Spleen (tissue), 11 donors: ENCODE results near the gene MRPS34. TPM values are rescaled to one million over a fixed set of nuclear protein-coding genes. Genes with fewer than 3 reads are reported as not detected.

Source experiments
- DNase-seq: peaks from one replicate; pipeline ENCODE4 v3.0.0-alpha.2; 2020
- H3K27ac ChIP-seq, 8 donors: fragments of 200-600 bp; sonication (generic) in 7 of 8; 1 replicate in 4 of 8; 2 replicates in 4 of 8; pipeline versions ENCODE4 v1.5.0 to v1.8.0; 2016 to 2021; ENCODE audit warnings: inconsistent platforms in 4 of 8, mild to moderate bottlenecking in 4 of 8, moderate library complexity in 1 of 8
- H3K27me3 ChIP-seq, 7 donors: fragments of 200-600 bp; sonication (generic) in 6 of 7; replicated peaks in 1 of 7; 1 replicate in 4 of 7; 2 replicates in 3 of 7; pipeline versions ENCODE4 v1.5.0 to v1.8.0; 2016 to 2021; ENCODE audit warnings: inconsistent platforms in 3 of 7, mild to moderate bottlenecking in 1 of 7
- H3K36me3 ChIP-seq, 6 donors: fragments of 200-600 bp; sonication (generic) in 5 of 6; 1 replicate in 4 of 6; 2 replicates in 2 of 6; pipeline versions ENCODE4 v1.5.0 to v1.8.0; 2016 to 2021; ENCODE audit warnings: inconsistent platforms in 2 of 6
- H3K4me1 ChIP-seq, 6 donors: fragments of 200-600 bp; sonication (generic) in 5 of 6; 1 replicate in 3 of 6; 2 replicates in 3 of 6; pipeline versions ENCODE4 v1.5.0 to v1.8.0; 2016 to 2021; ENCODE audit warnings: inconsistent platforms in 3 of 6
- H3K4me3 ChIP-seq, 8 donors: fragments of 200-600 bp; sonication (generic) in 7 of 8; 1 replicate in 4 of 8; 2 replicates in 4 of 8; pipeline versions ENCODE4 v1.5.0 to v1.8.0; 2016 to 2021; ENCODE audit warnings: inconsistent platforms in 4 of 8, mild to moderate bottlenecking in 4 of 8, moderate library complexity in 2 of 8
- H3K9me3 ChIP-seq, 8 donors: fragments of 200-600 bp; sonication (generic) in 7 of 8; 1 replicate in 4 of 8; 2 replicates in 4 of 8; pipeline versions ENCODE4 v1.5.0 to v1.8.0; 2016 to 2021; ENCODE audit warnings: inconsistent platforms in 4 of 8
- CTCF ChIP-seq, 11 experiments: fragments of 200-600 bp in 7 of 11; fragments of 450-650 bp in 4 of 11; sonication (generic) in 4 of 11; IDR thresholded peaks in 8 of 11; conservative IDR thresholded peaks in 3 of 11; 1 replicate in 7 of 11; 2 replicates in 4 of 11; pipeline versions ENCODE4 v1.4.0 to v1.8.0; 2016 to 2021; ENCODE audit warnings: antibody characterized with exemption in 11 of 11, inconsistent platforms in 4 of 11, mild to moderate bottlenecking in 1 of 11
- POLR2A ChIP-seq, 3 donors: fragments of 450-650 bp; IDR thresholded peaks; one replicate each; pipeline ENCODE4 v1.5.1; 2017; ENCODE audit warnings: antibody characterized with exemption in 3 of 3, mild to moderate bottlenecking in 1 of 3
- POLR2AphosphoS5 ChIP-seq, 3 donors: sonication (generic); formaldehyde crosslinking; IDR thresholded peaks; one replicate each; pipeline ENCODE4 v1.5.1; 2017; ENCODE audit warnings: antibody characterized with exemption in 3 of 3
- WGBS, 5 donors: extraction: QIAGEN DNeasy Blood & Tissue Kit in 3 of 5; methylation state at CpG; one replicate each; pipeline versions ENCODE4 v1.1.5 to v1.1.7; 2013 to 2018; 5-methylcytosine and 5-hydroxymethylcytosine counted together
- intact Hi-C: fragments of 100-400 bp; cut with DNase I; formaldehyde crosslinking; loops from one replicate; pipeline ENCODE4 v1.15.0; 2023; ENCODE audit warnings: low total_unique reads
- polyA plus RNA-seq, 3 donors: library from polyadenylated mRNA; stranded (reverse); fragments of 200-250 nt; gene quantifications; one replicate each; pipeline ENCODE4 v1.2.1, GENCODE V29; 2013
- total RNA-seq, 7 donors: library from RNA; depleted of rRNA in 3 of 7; stranded (reverse); fragments of >200 nt in 3 of 7; fragmentation: NEBNext Ultra II Directional in 4 of 7; extraction: Animal tissue kit (Norgen Biotek cat#: 25700) in 4 of 7; gene quantifications; one replicate each; pipeline versions ENCODE4 v1.1.0 to v1.2.1, GENCODE V29; 2016 to 2021
- donor health status: healthy with polysubstance abuse.
- donor health status: DM: no; HTN: no; CAD: no; lungs with moderate emphysema.
- donor health status: DM: no; HTN: no; CAD: no.
- donor health status: Bipolar disorder and iron deficiency.
- donor health status: healthy.
- donor health status: DM: no; HTN: no; CAD: no.
- donor health status: DM: yes; HTN: yes; CAD: no.

The MRPS34 gene
- total and polyA plus RNA-seq, 10 donors: 49.9 to 157 (median 63.8) TPM

GRCh38 chr16:1764971-1765370, 8.0 kb downstream of the MRPS34 start:
- intact Hi-C loops: no loop called here
- DNase-seq: no peak
- 89 to 96% (median 93%) methylated on average over 9 to 21 of the region's 21 CpGs for WGBS, 5 donors

GRCh38 chr16:1763521-1764511, 9.1 kb downstream of the MRPS34 start:
- H3K4me1 ChIP-seq: peaks cover 0 to 2% (median 0%) of the 10 kb centered on the region in 6 donors
- 87 to 93% (median 89%) methylated on average over 63 to 81 of the region's 81 CpGs for WGBS, 5 donors

More at GRCh38 chr16:1764971-1765370, 8.0 kb downstream of the MRPS34 start:
- Histone ChIP-seq H3K4me3 (no peak overlapping the region), H3K4me1 (peaks cover 0 to 13% (median 6%) of the 10 kb centered on the region in 6 donors), H3K9me3 (no peaks in the 10 kb centered on the region), H3K36me3 (peaks cover 0 to 100% (median 90%) of the 10 kb centered on the region in 6 donors), H3K27me3 (no peaks in the 10 kb centered on the region), H3K27ac (no peak overlapping the region)
- no peak for TF ChIP-seq POLR2A (IDR thresholded peaks at IDR 0.05)
- TF ChIP-seq POLR2AphosphoS5 (IDR thresholded peaks at IDR 0.05): peak in 1 of 3 donors; percentile 25

GRCh38 chr16:1762879-1763520, 9.9 kb downstream of the MRPS34 start:
- intact Hi-C loops: no loop called here
- TF ChIP-seq POLR2AphosphoS5 (IDR thresholded peaks at IDR 0.05) (no peak), CTCF (IDR thresholded peaks at IDR 0.05 in 8 of 11, conservative IDR thresholded peaks at IDR 0.05 in 3 of 11) (no peak), POLR2A (IDR thresholded peaks at IDR 0.05) (no peak)
- Histone ChIP-seq H3K4me3 (no peak overlapping the region), H3K9me3 (no peaks in the 10 kb centered on the region), H3K36me3 (peaks cover 0 to 100% (median 87%) of the 10 kb centered on the region in 6 donors), H3K27ac (no peak overlapping the region), H3K27me3 (no peaks in the 10 kb centered on the region), H3K4me1 (no peaks in the 10 kb centered on the region)
- 84 to 94% (median 92%) methylated on average over 22 to 24 of the region's 24 CpGs for WGBS, 5 donors
- no peak for DNase-seq

More at GRCh38 chr16:1763521-1764511, 9.1 kb downstream of the MRPS34 start:
- no peak overlapping the region for H3K4me3 ChIP-seq
- no peak for DNase-seq
- H3K27me3 ChIP-seq: no peaks in the 10 kb centered on the region
- H3K36me3 ChIP-seq: peaks cover 0 to 100% (median 89%) of the 10 kb centered on the region in 6 donors
- no peaks in the 10 kb centered on the region for H3K9me3 ChIP-seq
- intact Hi-C loops: no loop called here
- TF ChIP-seq POLR2A (IDR thresholded peaks at IDR 0.05) (no peak), POLR2AphosphoS5 (IDR thresholded peaks at IDR 0.05) (peak in 1 of 3 donors; percentile 65), CTCF (IDR thresholded peaks at IDR 0.05 in 8 of 11, conservative IDR thresholded peaks at IDR 0.05 in 3 of 11) (peak in 3 of 11 experiments; percentile 5 to 24 (median 12))
- no peak overlapping the region for H3K27ac ChIP-seq

GRCh38 chr16:1762196-1762878, 10.6 kb downstream of the MRPS34 start:
- WGBS, 5 donors: 90 to 94% (median 92%) methylated on average over 26 to 30 of the region's 30 CpGs
- H3K4me1 ChIP-seq: peaks cover 0 to 2% (median 0%) of the 10 kb centered on the region in 6 donors
- peaks cover 0 to 100% (median 85%) of the 10 kb centered on the region in 6 donors for H3K36me3 ChIP-seq
- no peak for DNase-seq
- no peak for TF ChIP-seq CTCF (IDR thresholded peaks at IDR 0.05 in 8 of 11, conservative IDR thresholded peaks at IDR 0.05 in 3 of 11)
- peak in 2 of 3 donors; percentile 29 to 44 for TF ChIP-seq POLR2AphosphoS5 (IDR thresholded peaks at IDR 0.05)
- intact Hi-C loops: no loop called here
- no peak overlapping the region for H3K27ac ChIP-seq
- no peaks in the 10 kb centered on the region for H3K27me3 ChIP-seq
- H3K9me3 ChIP-seq: no peaks in the 10 kb centered on the region
- H3K4me3 ChIP-seq: no peak overlapping the region
